ENCODE measurements around the gene MIGA2.

Gene MIGA2

DNA sequence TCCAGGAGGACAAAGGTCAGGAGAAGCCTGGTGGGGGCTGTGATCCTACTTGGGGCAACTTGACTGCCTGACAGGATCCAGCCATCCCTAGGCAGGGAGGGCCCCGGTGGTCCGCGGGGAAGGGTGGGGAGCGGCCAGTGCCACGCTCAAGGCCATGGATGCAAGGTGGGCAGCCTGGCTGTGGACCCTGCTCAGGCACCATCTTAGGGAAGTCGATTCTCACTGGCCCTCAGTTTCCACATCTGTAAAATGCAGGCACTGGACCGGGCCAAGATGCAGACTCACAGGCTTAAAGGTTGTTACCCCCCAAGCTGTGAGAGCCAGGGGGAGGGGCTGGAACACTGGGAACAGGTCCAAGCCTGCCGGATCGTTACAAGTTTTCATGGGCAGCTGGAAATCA lies 35.7 kb downstream of the MIGA2 start:
- Histone ChIP-seq H3K4me2 (no peak overlapping the region), H3K4me1 (ENCODE audit: low read depth, poor library complexity, severe bottlenecking) (no peaks in the 10 kb centered on the region), H4K20me1 (ENCODE audit: insufficient read depth) (no peaks in the 10 kb centered on the region), H3K9ac (no peak overlapping the region), H3K36me3 (ENCODE audit: insufficient read depth) (no peaks in the 10 kb centered on the region), H3K27ac (no peak overlapping the region), H3K4me3 (IDR thresholded peaks at IDR 0.05; ENCODE audit: insufficient read depth, low read depth, low read length) (no peak overlapping the region), H2AFZ (ENCODE audit: low read depth) (no peak overlapping the region), H3K27me3 (ENCODE audit: insufficient read depth, low read depth) (no peaks in the 10 kb centered on the region), H3K79me2 (ENCODE audit: insufficient read depth, low read depth) (no peaks in the 10 kb centered on the region)
- TF ChIP-seq CTCF (conservative IDR thresholded peaks at IDR 0.05; ENCODE audit: low read depth, low read length): no peak

DNA sequence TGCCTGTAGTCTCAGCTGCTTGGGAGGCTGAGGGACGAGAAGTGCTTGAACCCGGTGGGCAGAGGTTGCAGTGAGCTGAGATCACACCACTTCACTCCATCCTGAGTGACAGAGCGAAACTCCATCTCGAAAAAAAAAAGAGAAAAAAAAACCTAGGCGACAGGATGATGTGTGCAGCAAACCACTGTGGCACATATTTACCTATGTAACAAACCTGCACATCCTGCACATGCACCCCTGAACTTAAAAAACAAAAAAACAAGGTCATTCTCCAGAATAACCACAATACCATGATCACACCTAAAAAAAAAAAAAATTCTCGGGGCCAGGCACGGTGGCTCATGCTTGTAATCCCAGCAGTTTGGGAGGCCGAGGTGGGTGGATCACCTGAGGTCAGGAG lies 37.0 kb downstream of the MIGA2 start:
- Histone ChIP-seq H3K79me2 (ENCODE audit: insufficient read depth, low read depth) (no peaks in the 10 kb centered on the region), H3K36me3 (ENCODE audit: insufficient read depth) (no peaks in the 10 kb centered on the region), H2AFZ (ENCODE audit: low read depth) (no peak overlapping the region), H3K4me1 (ENCODE audit: low read depth, poor library complexity, severe bottlenecking) (no peaks in the 10 kb centered on the region), H3K27ac (no peak overlapping the region), H3K4me3 (IDR thresholded peaks at IDR 0.05; ENCODE audit: insufficient read depth, low read depth, low read length) (no peak overlapping the region), H3K4me2 (no peak overlapping the region), H3K9ac (no peak overlapping the region), H4K20me1 (ENCODE audit: insufficient read depth) (no peaks in the 10 kb centered on the region), H3K27me3 (ENCODE audit: insufficient read depth, low read depth) (no peaks in the 10 kb centered on the region)
- no peak for TF ChIP-seq CTCF (conservative IDR thresholded peaks at IDR 0.05; ENCODE audit: low read depth, low read length)

DNA sequence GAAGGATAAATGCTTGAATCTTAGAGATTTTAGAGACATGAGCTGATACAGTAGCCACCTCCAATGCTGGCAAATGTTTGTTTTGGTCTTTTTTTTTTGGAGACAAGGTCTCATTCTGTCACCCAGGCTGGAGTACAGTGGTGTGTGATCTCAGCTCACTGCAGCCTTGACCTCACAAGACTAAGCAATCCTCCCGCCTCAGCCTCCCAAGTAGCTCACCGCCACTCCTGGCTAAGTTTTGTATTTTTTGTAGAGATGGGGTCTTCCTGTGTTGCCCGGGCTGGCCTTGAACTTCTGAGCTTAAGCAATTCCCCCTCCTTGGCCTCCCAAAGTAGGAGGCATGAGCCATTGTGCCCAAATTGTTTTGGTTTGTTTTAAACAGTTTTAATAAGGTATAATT lies 37.7 kb downstream of the MIGA2 start:
- Histone ChIP-seq H3K36me3 (ENCODE audit: insufficient read depth) (no peaks in the 10 kb centered on the region), H3K4me2 (no peak overlapping the region)
- TF ChIP-seq CTCF (conservative IDR thresholded peaks at IDR 0.05; ENCODE audit: low read depth, low read length): no peak

DNA sequence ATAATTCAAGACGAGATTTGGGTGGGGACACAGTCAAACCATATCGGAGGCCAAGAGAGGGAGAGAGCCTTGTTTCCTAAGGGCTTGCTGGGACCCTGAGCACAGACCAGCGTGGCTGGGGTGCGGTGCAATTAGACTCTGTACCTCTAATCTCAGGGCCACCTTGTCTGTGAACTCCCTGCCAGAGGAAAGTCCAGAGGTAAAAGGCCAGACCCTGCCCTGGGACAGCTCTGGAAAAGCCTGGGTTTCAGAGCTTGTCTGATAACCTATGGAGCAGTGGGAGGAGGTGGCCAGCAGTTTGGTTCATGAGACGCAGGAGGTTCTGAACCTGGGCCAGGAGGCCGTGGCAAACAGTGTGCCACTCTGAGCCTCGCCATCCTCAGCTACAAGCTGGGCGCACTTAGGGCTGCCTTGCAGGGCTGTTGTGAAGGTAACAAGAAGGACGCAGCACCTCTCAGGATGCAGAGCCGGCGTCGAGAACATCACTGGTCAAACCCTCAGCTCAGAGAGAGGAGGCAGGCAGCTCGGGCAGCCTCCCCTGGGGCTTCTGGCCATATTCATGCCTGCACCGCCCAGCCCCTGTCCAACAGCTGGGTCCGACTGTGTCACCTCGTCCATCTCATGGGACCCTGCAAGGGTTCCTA lies 39.7 kb downstream of the MIGA2 start:
- no peaks in the 10 kb centered on the region for H3K36me3 ChIP-seq (ENCODE audit: insufficient read depth)
- H3K4me1 ChIP-seq (ENCODE audit: low read depth, poor library complexity, severe bottlenecking): no peaks in the 10 kb centered on the region
- H3K4me3 ChIP-seq (IDR thresholded peaks at IDR 0.05; ENCODE audit: insufficient read depth, low read depth, low read length): no peak overlapping the region
- H3K4me2 ChIP-seq: no peak overlapping the region
- no peak overlapping the region for H2AFZ ChIP-seq (ENCODE audit: low read depth)
- H3K27ac ChIP-seq: no peak overlapping the region
- TF ChIP-seq CTCF (conservative IDR thresholded peaks at IDR 0.05; ENCODE audit: low read depth, low read length): no peak
- no peaks in the 10 kb centered on the region for H3K27me3 ChIP-seq (ENCODE audit: insufficient read depth, low read depth)
- no peaks in the 10 kb centered on the region for H4K20me1 ChIP-seq (ENCODE audit: insufficient read depth)
- no peaks in the 10 kb centered on the region for H3K79me2 ChIP-seq (ENCODE audit: insufficient read depth, low read depth)
- no peak overlapping the region for H3K9ac ChIP-seq

More for the DNA sequence above, 37.7 kb downstream of the MIGA2 start:
- Histone ChIP-seq H3K4me1 (ENCODE audit: low read depth, poor library complexity, severe bottlenecking) (no peaks in the 10 kb centered on the region), H3K27ac (no peak overlapping the region), H4K20me1 (ENCODE audit: insufficient read depth) (no peaks in the 10 kb centered on the region), H3K27me3 (ENCODE audit: insufficient read depth, low read depth) (no peaks in the 10 kb centered on the region), H3K79me2 (ENCODE audit: insufficient read depth, low read depth) (no peaks in the 10 kb centered on the region), H3K4me3 (IDR thresholded peaks at IDR 0.05; ENCODE audit: insufficient read depth, low read depth, low read length) (no peak overlapping the region), H3K9ac (no peak overlapping the region), H2AFZ (ENCODE audit: low read depth) (no peak overlapping the region)

Measured in KMS-11 (cell line).